ENCODE measurements around the gene RSPH3.

DNA sequence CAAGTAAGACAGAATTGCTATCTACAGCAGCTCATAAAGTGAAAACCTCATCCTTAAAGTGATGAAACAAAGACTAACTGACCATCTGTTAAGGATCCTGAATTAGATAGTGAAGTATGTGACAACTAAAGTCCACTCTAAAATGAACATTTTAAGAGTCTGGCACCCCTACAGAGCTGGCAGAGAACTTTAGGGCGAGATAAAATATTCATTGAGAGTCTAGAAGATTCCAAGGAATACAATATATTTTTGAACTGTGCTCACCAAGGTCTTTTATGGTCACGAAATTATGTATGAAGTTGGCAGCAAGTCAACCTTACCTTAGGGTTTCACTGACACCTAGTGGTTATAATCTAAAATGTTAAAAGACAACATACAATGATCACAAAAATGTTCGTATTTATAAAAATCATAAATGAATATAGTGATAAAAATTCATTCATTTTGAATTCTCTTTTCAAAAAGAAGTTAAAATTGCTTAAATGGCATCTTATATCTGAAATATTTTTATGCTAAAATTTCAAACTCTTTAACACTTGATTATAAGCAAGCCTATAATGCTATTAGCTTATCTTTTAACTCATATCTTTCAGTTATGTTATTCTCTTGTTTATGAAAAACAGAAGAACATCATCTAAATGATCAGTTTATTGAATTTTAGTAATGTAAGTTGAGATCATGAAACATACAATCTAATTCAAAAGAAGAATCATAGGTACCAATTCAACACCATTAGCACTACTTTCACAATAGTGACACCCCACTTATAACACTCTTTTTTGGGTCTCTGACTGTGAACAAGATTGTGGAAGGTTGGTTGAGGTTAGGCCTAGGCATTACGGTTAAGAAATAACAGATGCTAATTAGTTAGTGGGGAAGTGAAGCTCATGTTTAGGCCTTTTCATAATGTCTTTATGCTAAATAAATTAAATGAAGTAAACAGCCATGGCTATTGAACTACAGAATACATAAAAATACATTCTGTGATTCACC lies 27.5 kb downstream of the RSPH3 start:
- TF ChIP-seq GATA3 (IDR thresholded peaks at IDR 0.05; ENCODE audit: low read depth, low read length): no peak
- TF ChIP-seq GATA2 (IDR thresholded peaks at IDR 0.05; ENCODE audit: low read depth, low read length): no peak
